ENCODE results near the gene ZNF292.
"Not testable (repeated sequence)": the region's sequence is repeated elsewhere in the genome, so short reads cannot be mapped to it uniquely, and the experiment has no call there.

ZNF292 gene

DNA sequence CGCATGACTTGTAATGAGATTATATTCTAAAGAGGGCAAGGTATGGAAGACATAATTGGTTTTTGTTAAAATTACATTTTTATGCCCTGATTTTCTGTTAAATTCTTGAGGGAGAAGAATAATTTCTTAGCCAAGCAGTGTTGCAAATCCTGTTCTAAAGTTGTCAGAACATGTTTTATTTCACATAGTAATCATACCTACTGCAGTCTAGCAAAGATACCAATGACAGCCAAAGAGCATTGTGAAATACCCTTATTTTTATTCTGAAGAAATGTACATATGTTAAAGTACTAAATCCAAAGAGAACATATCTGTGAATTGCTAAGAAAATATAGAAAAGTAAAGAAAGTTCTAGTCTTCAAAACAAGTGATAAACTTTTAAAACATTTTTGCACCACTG, 127.4 kb downstream of the ZNF292 start:
- no peak for DNase-seq

DNA sequence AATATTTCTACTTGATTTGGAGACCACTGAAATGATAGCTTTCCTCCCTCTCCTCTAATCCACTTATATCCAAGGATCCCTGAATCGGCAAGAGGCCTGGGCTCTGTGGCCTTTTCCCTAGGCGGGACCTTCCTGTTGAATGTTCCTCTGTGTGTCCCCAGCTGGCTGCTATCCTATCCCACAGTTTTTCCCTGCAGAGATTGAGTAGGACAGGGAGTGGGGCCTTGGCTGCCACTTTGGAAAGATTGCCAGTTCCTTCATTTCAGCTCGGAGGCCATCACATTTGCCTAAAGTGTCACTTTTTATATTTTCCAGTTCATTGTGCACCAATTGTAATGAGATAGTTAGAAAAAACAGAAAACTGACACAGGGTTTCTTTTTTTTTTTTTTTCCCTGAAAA, 128.1 kb downstream of the ZNF292 start:
- no peak for DNase-seq

DNA sequence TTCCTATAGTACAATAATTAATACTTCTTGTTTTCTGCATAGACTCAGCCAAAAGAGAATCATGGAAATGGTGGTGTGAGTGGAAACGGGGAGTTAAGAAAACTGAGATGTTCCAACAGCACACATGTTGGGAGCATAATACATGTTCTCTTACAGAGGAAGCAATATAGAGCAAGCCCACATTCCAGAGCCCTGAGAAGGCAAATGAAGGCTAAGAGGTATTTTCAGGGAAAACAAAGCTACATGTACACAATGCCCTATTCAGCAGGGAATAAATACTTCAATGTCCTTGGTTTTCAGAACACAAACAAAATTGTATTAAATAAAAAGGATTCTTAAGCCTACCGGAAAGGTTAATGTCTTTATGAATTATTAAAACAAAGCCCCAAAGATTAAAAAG, 131.9 kb downstream of the ZNF292 start:
- no peak for DNase-seq

DNA sequence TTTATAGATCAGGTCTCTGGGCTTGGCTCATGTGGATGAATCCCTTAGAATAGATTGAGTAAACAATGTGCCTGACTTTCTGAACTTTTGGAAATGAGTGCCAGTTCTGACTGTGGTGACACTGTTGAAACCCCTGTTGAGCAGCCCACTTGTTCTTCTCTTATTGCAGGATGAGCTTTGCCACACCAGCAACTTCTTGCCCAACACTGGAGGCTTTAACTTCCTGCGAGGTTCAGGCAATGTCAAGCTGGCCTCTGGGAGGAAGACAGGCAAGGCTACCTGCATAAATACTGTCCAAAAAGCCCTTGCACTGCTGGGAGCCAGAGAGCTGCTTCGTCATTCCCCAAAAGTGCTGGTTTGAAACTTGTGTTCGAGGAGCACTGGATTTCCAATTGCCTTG, 134.2 kb downstream of the ZNF292 start:
- no peak for DNase-seq

DNA sequence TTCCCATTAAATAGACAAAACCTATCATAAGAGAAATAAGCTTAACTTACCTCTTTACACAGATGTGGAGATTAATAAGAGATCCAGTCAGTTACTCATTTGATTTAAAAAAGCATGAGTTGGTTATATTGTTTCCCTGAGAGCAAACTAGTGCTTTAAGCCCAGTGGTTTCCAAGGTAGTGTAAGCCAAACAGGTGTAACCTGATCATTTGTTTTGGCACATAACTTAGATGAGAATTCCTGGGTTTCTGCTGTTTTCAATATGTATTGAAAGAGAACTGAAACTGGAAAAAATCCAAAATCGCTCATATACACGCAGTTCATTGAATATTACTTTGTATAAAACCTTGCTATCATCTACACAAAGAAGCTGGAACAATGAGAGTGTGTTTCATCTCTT, 136.5 kb downstream of the ZNF292 start:
- no peak for DNase-seq

DNA sequence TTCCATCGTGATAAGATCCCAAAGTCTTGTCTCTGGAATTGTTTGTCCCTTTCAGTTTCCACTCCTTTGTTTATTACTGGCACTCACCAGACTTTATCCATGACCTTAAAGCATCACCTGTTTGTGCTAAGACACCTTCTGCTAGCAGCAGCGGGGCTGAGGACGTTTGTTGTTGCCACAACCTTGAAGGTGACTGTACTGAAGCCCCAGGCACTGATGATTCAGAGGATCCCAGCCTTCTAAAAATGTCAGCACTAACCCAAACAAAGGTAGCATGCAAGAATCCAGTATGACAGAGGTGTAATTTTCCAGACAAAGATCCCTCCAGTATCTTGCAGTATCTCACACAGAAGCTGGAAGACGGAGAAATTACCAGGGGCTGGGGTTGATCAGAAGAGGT, 138.2 kb downstream of the ZNF292 start:
- no peak for DNase-seq

DNA sequence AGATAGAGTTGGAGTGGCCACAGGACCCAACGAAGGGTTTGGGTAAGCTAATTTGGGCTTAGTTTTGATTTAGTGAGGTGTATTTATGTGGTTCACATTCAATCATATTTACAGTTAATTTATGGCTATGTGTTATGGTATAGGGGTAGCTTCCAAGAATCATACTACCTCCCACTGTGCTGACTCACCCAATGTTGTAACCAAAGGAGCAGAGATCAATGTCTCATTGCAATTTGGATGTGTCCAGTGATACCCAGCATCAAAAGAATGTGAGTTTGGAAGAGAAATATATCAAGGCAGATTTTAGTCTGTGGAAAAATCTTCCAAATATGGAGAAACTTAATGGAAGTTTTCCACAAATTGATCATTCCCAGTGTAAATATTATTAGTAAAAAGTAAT, 141.8 kb downstream of the ZNF292 start:
- DNase-seq: no peak

DNA sequence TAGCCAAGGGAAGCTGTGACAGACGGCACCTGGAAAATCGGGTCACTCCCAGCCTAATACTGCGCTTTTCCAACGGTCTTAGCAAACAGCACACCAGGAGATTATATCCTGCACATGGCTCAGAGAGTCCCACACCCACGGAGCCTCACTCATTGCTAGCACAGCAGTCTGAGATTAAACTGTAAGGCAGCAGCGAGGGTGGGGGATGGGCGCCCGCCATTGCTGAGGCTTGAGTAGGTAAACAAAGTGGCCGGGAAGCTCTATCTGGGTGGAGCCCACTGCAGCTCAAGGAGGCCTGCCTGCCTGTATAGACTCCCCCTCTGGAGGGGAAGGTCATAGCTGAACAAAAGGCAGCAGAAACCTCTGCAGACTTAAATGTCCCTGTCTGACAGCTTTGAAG, 145.9 kb downstream of the ZNF292 start:
- DNase-seq: not testable (repeated sequence)

DNA sequence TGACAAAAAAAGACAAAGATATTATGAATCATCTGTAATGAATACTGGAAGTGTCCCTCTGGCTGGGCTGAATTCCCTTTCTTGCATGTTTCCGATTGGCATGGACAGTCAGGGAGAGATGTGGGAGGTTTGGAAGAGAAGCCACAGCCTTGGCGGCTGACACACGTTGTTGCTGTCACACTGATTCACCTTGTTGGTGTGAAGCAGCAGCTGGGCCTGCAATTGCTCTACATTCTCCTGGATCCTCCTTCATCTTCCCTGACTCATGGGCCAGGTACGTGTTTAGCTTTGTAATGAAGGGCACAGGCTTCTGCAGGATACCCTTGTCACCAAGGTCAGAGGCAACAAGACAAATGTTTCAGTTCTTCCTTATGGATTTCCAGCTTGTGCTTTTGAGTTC, 153.6 kb downstream of the ZNF292 start:
- no peak for DNase-seq

DNA sequence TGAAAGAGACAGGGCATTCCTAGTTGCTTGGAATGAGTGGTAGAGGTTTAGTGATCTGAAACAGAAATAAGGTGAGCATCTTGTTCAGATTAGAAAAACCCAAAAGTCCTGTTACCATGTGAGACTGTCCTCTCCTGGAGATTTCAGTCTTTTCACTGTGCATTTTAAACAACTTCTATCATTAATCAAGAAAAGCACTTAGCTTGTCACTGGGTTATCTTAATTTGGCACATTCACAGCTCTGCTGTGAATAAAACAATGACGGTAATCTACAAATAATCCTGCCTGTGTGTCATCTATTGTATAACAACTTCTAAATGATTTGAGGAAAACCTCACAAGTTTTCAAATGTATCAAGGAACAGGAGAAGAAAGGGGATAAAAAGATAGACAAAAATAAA, 157.5 kb downstream of the ZNF292 start:
- DNase-seq: no peak
